Measurements from ENCODE around the gene ZNF200.

GRCh38 chr16:3235856-3236669, 1.1 kb upstream of the ZNF200 start:
- TF ChIP-seq POLR2A (IDR thresholded peaks at IDR 0.05) = no peak
- no peak for TF ChIP-seq CTCF (IDR thresholded peaks at IDR 0.05)
